Measurements from ENCODE around the gene ZNF335.

- no peak for TF ChIP-seq GATA3 (IDR thresholded peaks at IDR 0.05; ENCODE audit: low read depth, low read length)
- TF ChIP-seq GATA2 (IDR thresholded peaks at IDR 0.05; ENCODE audit: low read depth, low read length): no peak
These were observed 28.4 kb downstream of the ZNF335 start for GRCh38 chr20:45943613-45944012.

All from SH-SY5Y (cell line).